ENCODE data around the gene G6PD.
"Not testable (repeated sequence)": the region's sequence is repeated elsewhere in the genome, so short reads cannot be mapped to it uniquely, and the experiment has no call there.

The G6PD gene

GRCh38 chrX:154560326-154560725, 13.7 kb upstream of the G6PD start:
- H3K4ac ChIP-seq (ENCODE audit: low read depth in 1 of 2, low read length in 2 of 2); H2BK12ac ChIP-seq (ENCODE audit: low read length in 2 of 2); H3K4me2 ChIP-seq (ENCODE audit: low read length, poor library complexity, severe bottlenecking); H3K27ac ChIP-seq (ENCODE audit: low read length, poor library complexity, severe bottlenecking); H3K9ac ChIP-seq (ENCODE audit: low read length); H2BK120ac ChIP-seq (ENCODE audit: low read depth, low read length); H3K4me1 ChIP-seq (ENCODE audit: control insufficient read depth, insufficient read depth, low read depth, low read length); H4K91ac ChIP-seq (ENCODE audit: low read length); H4K8ac ChIP-seq (ENCODE audit: low read length); H3K36me3 ChIP-seq (ENCODE audit: control insufficient read depth in 1 of 2, insufficient read depth in 2 of 2, low read depth in 1 of 2, low read length in 2 of 2); H2BK15ac ChIP-seq (ENCODE audit: low read depth, poor library complexity, severe bottlenecking); H3K79me1 ChIP-seq (replicated peaks; ENCODE audit: low read length, poor library complexity, severe bottlenecking); H3K14ac ChIP-seq (ENCODE audit: low read length in 2 of 2); H2AK5ac ChIP-seq (ENCODE audit: low read length, severe bottlenecking); H2AFZ ChIP-seq (ENCODE audit: low read depth, low read length); H3K27me3 ChIP-seq (ENCODE audit: control insufficient read depth in 1 of 2, insufficient read depth in 1 of 2, low read length in 2 of 2); H3K9me3 ChIP-seq (ENCODE audit: control insufficient read depth, low read length); H2BK5ac ChIP-seq (ENCODE audit: low read depth, low read length, poor library complexity, severe bottlenecking); H3K4me3 ChIP-seq (ENCODE audit: insufficient read depth in 1 of 2, low read depth in 1 of 2, low read length in 2 of 2); H3K18ac ChIP-seq (ENCODE audit: low read depth in 1 of 2, low read length in 2 of 2); DNase-seq; H3K23ac ChIP-seq (ENCODE audit: low read length in 2 of 2): not testable (repeated sequence)
- no CpG with 5 or more reads among the region's 31 CpGs for WGBS

GRCh38 chrX:154558896-154559295, 12.2 kb upstream of the G6PD start:
- H3K9ac ChIP-seq (ENCODE audit: low read length); H3K4me2 ChIP-seq (ENCODE audit: low read length, poor library complexity, severe bottlenecking); H3K27ac ChIP-seq (ENCODE audit: low read length, poor library complexity, severe bottlenecking); H3K23ac ChIP-seq (ENCODE audit: low read length in 2 of 2); DNase-seq; H4K91ac ChIP-seq (ENCODE audit: low read length); H2AK5ac ChIP-seq (ENCODE audit: low read length, severe bottlenecking); H3K4me1 ChIP-seq (ENCODE audit: control insufficient read depth, insufficient read depth, low read depth, low read length); H2AFZ ChIP-seq (ENCODE audit: low read depth, low read length); H3K18ac ChIP-seq (ENCODE audit: low read depth in 1 of 2, low read length in 2 of 2); H3K9me3 ChIP-seq (ENCODE audit: control insufficient read depth, low read length); H2BK12ac ChIP-seq (ENCODE audit: low read length in 2 of 2); H2BK120ac ChIP-seq (ENCODE audit: low read depth, low read length); H2BK15ac ChIP-seq (ENCODE audit: low read depth, poor library complexity, severe bottlenecking); H3K14ac ChIP-seq (ENCODE audit: low read length in 2 of 2); H4K8ac ChIP-seq (ENCODE audit: low read length); H3K27me3 ChIP-seq (ENCODE audit: control insufficient read depth in 1 of 2, insufficient read depth in 1 of 2, low read length in 2 of 2); H2BK5ac ChIP-seq (ENCODE audit: low read depth, low read length, poor library complexity, severe bottlenecking); H3K4ac ChIP-seq (ENCODE audit: low read depth in 1 of 2, low read length in 2 of 2); H3K4me3 ChIP-seq (ENCODE audit: insufficient read depth in 1 of 2, low read depth in 1 of 2, low read length in 2 of 2); H3K79me1 ChIP-seq (replicated peaks; ENCODE audit: low read length, poor library complexity, severe bottlenecking): not testable (repeated sequence)
- no CpG with 5 or more reads among the region's 21 CpGs for WGBS
- peaks cover 11 to 12% of the 10 kb centered on the region in 2 experiments for H3K36me3 ChIP-seq (ENCODE audit: control insufficient read depth in 1 of 2, insufficient read depth in 2 of 2, low read depth in 1 of 2, low read length in 2 of 2)

- H4K91ac ChIP-seq (ENCODE audit: low read length); H2AK5ac ChIP-seq (ENCODE audit: low read length, severe bottlenecking); H2BK120ac ChIP-seq (ENCODE audit: low read depth, low read length); H3K23ac ChIP-seq (ENCODE audit: low read length in 2 of 2); H3K4me2 ChIP-seq (ENCODE audit: low read length, poor library complexity, severe bottlenecking); H2AFZ ChIP-seq (ENCODE audit: low read depth, low read length); H3K9me3 ChIP-seq (ENCODE audit: control insufficient read depth, low read length); DNase-seq; H3K79me1 ChIP-seq (replicated peaks; ENCODE audit: low read length, poor library complexity, severe bottlenecking); H3K14ac ChIP-seq (ENCODE audit: low read length in 2 of 2); H2BK15ac ChIP-seq (ENCODE audit: low read depth, poor library complexity, severe bottlenecking); H2BK12ac ChIP-seq (ENCODE audit: low read length in 2 of 2); H3K18ac ChIP-seq (ENCODE audit: low read depth in 1 of 2, low read length in 2 of 2); H3K9ac ChIP-seq (ENCODE audit: low read length); H4K8ac ChIP-seq (ENCODE audit: low read length); H3K27ac ChIP-seq (ENCODE audit: low read length, poor library complexity, severe bottlenecking); H2BK5ac ChIP-seq (ENCODE audit: low read depth, low read length, poor library complexity, severe bottlenecking); H3K27me3 ChIP-seq (ENCODE audit: control insufficient read depth in 1 of 2, insufficient read depth in 1 of 2, low read length in 2 of 2); H3K4me3 ChIP-seq (ENCODE audit: insufficient read depth in 1 of 2, low read depth in 1 of 2, low read length in 2 of 2); H3K4me1 ChIP-seq (ENCODE audit: control insufficient read depth, insufficient read depth, low read depth, low read length); H3K4ac ChIP-seq (ENCODE audit: low read depth in 1 of 2, low read length in 2 of 2): not testable (repeated sequence)
- peaks cover 18 to 19% of the 10 kb centered on the region in 2 experiments for H3K36me3 ChIP-seq (ENCODE audit: control insufficient read depth in 1 of 2, insufficient read depth in 2 of 2, low read depth in 1 of 2, low read length in 2 of 2)
- no CpG with 5 or more reads among the region's 24 CpGs for WGBS
These were observed 11.5 kb upstream of the G6PD start for GRCh38 chrX:154558060-154558690.

- H2AFZ ChIP-seq (ENCODE audit: low read depth, low read length); H3K14ac ChIP-seq (ENCODE audit: low read length in 2 of 2): not testable (repeated sequence)
These were observed 5.6 kb upstream of the G6PD start for GRCh38 chrX:154552112-154552806.

More at GRCh38 chrX:154552112-154552806, 5.6 kb upstream of the G6PD start:
- H2BK15ac ChIP-seq (ENCODE audit: low read depth, poor library complexity, severe bottlenecking); H3K4me3 ChIP-seq (ENCODE audit: insufficient read depth in 1 of 2, low read depth in 1 of 2, low read length in 2 of 2); H4K8ac ChIP-seq (ENCODE audit: low read length); H3K4ac ChIP-seq (ENCODE audit: low read depth in 1 of 2, low read length in 2 of 2); H2BK120ac ChIP-seq (ENCODE audit: low read depth, low read length); H2BK5ac ChIP-seq (ENCODE audit: low read depth, low read length, poor library complexity, severe bottlenecking); H3K9me3 ChIP-seq (ENCODE audit: control insufficient read depth, low read length); H3K18ac ChIP-seq (ENCODE audit: low read depth in 1 of 2, low read length in 2 of 2); H4K91ac ChIP-seq (ENCODE audit: low read length); H3K4me2 ChIP-seq (ENCODE audit: low read length, poor library complexity, severe bottlenecking); H3K27ac ChIP-seq (ENCODE audit: low read length, poor library complexity, severe bottlenecking); H2AK5ac ChIP-seq (ENCODE audit: low read length, severe bottlenecking); H3K9ac ChIP-seq (ENCODE audit: low read length); H2BK12ac ChIP-seq (ENCODE audit: low read length in 2 of 2); H3K4me1 ChIP-seq (ENCODE audit: control insufficient read depth, insufficient read depth, low read depth, low read length); DNase-seq; H3K23ac ChIP-seq (ENCODE audit: low read length in 2 of 2): not testable (repeated sequence)
- peaks cover 13% of the 10 kb centered on the region for H3K79me1 ChIP-seq (replicated peaks; ENCODE audit: low read length, poor library complexity, severe bottlenecking)
- WGBS, result 93% methylated on average over 4 of the region's 18 CpGs
- peaks cover 0 to 16% of the 10 kb centered on the region in 2 experiments for H3K27me3 ChIP-seq (ENCODE audit: control insufficient read depth in 1 of 2, insufficient read depth in 1 of 2, low read length in 2 of 2)
- H3K36me3 ChIP-seq (ENCODE audit: control insufficient read depth in 1 of 2, insufficient read depth in 2 of 2, low read depth in 1 of 2, low read length in 2 of 2), result peaks cover 29 to 30% of the 10 kb centered on the region in 2 experiments

Measured in mesenchymal stem cell (in vitro differentiated cells and primary cell).